Measurements from ENCODE around the gene NDUFAF8.

The NDUFAF8 gene

DNA sequence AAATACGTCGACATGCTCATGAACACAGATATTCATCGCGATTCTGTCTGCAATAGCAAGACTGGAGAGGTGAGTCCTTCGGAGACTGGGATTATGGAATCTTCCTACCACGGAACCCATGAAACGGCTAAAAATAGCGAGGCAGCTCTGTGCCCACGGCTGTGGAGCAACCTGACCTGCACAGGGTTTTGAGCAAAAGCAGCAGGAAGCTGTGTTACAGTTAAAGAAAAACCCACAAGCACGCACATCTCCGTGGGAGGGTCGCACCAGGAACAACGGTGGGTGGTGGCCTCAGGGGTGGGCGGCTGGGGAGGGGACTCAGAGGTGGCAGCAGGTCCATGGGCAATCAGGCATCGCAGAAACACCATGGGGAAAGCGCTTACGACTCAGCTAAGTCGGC, 31.2 kb downstream of the NDUFAF8 start:
- Mint-ChIP-seq H3K9me3 (peaks cover 13% of the 10 kb centered on the region), H3K4me3 (no peak overlapping the region), H3K27me3 (ENCODE audit: low read depth, poor library complexity) (peaks cover 3% of the 10 kb centered on the region), H3K36me3 (ENCODE audit: low read depth) (peaks cover 62% of the 10 kb centered on the region), H3K27ac (no peak overlapping the region), H3K4me1 (peaks cover 34% of the 10 kb centered on the region)
- TF ChIP-seq, protein P1, sequence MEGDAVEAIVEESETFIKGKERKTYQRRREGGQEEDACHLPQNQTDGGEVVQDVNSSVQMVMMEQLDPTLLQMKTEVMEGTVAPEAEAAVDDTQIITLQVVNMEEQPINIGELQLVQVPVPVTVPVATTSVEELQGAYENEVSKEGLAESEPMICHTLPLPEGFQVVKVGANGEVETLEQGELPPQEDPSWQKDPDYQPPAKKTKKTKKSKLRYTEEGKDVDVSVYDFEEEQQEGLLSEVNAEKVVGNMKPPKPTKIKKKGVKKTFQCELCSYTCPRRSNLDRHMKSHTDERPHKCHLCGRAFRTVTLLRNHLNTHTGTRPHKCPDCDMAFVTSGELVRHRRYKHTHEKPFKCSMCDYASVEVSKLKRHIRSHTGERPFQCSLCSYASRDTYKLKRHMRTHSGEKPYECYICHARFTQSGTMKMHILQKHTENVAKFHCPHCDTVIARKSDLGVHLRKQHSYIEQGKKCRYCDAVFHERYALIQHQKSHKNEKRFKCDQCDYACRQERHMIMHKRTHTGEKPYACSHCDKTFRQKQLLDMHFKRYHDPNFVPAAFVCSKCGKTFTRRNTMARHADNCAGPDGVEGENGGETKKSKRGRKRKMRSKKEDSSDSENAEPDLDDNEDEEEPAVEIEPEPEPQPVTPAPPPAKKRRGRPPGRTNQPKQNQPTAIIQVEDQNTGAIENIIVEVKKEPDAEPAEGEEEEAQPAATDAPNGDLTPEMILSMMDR (IDR thresholded peaks at IDR 0.05) = no peak
- DNase-seq = no peak

DNA sequence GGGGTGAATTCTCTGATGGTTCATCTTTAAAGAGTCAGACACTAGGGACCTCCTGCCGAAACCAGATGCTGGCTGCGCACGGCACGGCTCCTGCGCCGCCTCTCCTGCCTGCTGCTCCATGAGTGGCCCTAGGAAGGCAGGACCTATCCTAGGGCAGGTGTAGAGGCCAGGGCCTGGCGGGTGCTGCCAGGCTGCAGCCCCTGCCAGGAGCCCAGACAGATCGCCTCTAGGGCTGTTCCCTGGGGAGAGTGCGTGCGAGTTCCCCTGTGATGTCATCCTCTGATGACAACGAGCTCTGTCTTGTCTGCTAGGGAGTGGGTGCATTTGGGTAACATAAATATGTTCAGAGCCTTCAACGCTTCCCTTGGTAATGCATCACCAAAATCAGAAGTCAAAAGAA, 32.1 kb downstream of the NDUFAF8 start:
- peaks cover 3% of the 10 kb centered on the region for H3K27me3 Mint-ChIP-seq (ENCODE audit: low read depth, poor library complexity)
- H3K27ac Mint-ChIP-seq = no peak overlapping the region
- no peak overlapping the region for H3K4me3 Mint-ChIP-seq
- peaks cover 26% of the 10 kb centered on the region for H3K4me1 Mint-ChIP-seq
- peaks cover 13% of the 10 kb centered on the region for H3K9me3 Mint-ChIP-seq
- no peak for DNase-seq
- peaks cover 60% of the 10 kb centered on the region for H3K36me3 Mint-ChIP-seq (ENCODE audit: low read depth)
- TF ChIP-seq, protein P1 (IDR thresholded peaks at IDR 0.05) = no peak

GRCh38 chr17:81272616-81273015, 33.5 kb downstream of the NDUFAF8 start:
- no peak for DNase-seq
- Mint-ChIP-seq H3K27ac (peak overlapping the region; percentile 71), H3K4me3 (no peak overlapping the region), H3K4me1 (peaks cover 21% of the 10 kb centered on the region), H3K36me3 (ENCODE audit: low read depth) (peaks cover 59% of the 10 kb centered on the region), H3K27me3 (ENCODE audit: low read depth, poor library complexity) (peaks cover 3% of the 10 kb centered on the region), H3K9me3 (peaks cover 13% of the 10 kb centered on the region)
- TF ChIP-seq, protein P1 (IDR thresholded peaks at IDR 0.05) = no peak

DNA sequence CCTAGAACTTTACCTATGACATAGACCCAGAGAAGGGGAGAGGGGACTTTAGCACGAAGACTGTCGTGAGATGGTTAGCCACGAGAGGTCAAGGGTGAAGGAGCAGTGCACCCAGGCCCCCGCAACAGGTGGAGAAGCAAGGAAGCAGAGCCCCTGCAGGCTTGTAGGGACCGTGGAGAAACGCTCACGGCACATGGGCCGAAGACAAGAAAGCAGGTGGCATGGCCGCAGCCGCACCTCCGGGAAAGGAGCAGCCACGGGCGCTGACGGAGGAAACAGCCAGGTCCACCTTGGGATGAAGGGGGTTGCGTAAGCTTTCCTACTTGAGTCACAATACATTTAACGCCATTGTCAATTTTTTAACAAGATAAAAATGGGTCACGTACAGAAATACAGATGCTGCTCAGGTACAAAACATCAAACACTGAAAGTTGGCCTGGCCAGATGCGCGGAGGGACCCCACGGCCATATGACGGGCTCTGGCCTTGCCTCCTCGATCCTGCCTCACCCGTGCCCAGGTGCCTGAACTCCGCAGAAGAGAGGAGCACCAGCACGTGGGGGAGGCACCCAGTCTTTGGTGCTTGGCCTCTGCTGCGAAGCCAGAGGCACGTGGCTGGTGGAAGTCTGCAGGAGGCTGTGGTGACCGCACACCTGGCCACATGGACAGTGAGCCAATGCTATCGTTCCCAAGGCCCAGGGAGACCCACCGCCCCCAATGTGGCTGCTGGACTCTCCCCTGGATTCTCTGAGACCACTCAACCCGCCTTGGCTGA, 34.8 kb downstream of the NDUFAF8 start:
- H3K4me3 Mint-ChIP-seq = no peak overlapping the region
- H3K9me3 Mint-ChIP-seq = peaks cover 2% of the 10 kb centered on the region
- peak overlapping the region; percentile 13 for H3K27ac Mint-ChIP-seq
- TF ChIP-seq, protein P1 (IDR thresholded peaks at IDR 0.05) = no peak
- peaks cover 15% of the 10 kb centered on the region for H3K4me1 Mint-ChIP-seq
- peaks cover 3% of the 10 kb centered on the region for H3K27me3 Mint-ChIP-seq (ENCODE audit: low read depth, poor library complexity)
- peaks cover 46% of the 10 kb centered on the region for H3K36me3 Mint-ChIP-seq (ENCODE audit: low read depth)
- DNase-seq = no peak

DNA sequence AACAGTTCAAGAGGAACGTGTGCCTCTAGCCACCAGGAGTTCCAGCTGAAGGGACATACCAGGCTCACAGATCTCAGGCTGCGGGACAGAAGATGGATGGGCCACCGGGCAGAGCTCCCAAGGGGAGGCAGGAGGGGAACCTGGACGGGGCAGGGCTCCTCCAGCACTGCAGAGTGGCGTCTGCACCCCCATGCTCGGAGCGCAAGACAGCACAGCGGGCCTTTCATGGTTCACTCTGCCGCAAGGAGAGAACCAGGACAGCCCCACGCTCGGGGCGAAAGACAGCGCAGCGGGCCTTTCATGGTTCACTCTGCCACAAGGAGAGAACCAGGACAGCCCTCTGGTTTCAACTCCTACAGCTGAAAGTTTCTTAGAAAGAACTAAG, 35.3 kb downstream of the NDUFAF8 start:
- H3K27ac Mint-ChIP-seq = no peak overlapping the region
- H3K36me3 Mint-ChIP-seq (ENCODE audit: low read depth) = peaks cover 40% of the 10 kb centered on the region
- TF ChIP-seq, protein P1 (IDR thresholded peaks at IDR 0.05) = no peak
- H3K4me1 Mint-ChIP-seq = peaks cover 15% of the 10 kb centered on the region
- no peak for DNase-seq
- H3K27me3 Mint-ChIP-seq (ENCODE audit: low read depth, poor library complexity) = peaks cover 6% of the 10 kb centered on the region
- no peak overlapping the region for H3K4me3 Mint-ChIP-seq
- H3K9me3 Mint-ChIP-seq = no peaks in the 10 kb centered on the region

DNA sequence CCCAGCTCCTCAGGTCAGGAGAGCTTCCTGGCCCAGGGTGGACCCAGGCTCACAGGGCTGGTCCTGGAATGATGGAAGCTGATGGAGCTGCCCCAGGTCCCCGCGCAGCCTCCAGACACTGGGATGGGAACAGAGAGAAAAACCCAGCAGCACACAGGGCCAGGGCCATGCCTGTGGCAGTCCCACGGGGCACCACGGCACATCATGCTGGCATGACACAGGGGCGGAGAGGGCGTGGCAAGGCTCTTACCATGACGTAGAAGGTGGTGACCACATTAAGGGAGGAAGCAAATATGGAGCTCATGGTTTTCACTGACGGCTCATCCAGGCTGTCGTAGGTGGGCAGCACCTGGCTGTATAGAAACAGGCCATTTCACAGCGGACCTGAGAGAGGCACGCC, 37.7 kb downstream of the NDUFAF8 start:
- Mint-ChIP-seq H3K4me1 (peaks cover 15% of the 10 kb centered on the region), H3K4me3 (no peak overlapping the region), H3K27ac (no peak overlapping the region), H3K9me3 (no peaks in the 10 kb centered on the region), H3K36me3 (ENCODE audit: low read depth) (peaks cover 33% of the 10 kb centered on the region), H3K27me3 (ENCODE audit: low read depth, poor library complexity) (peaks cover 2% of the 10 kb centered on the region)
- no peak for DNase-seq
- TF ChIP-seq, protein P1 (IDR thresholded peaks at IDR 0.05) = no peak

Data from nephron progenitor cell (in vitro differentiated cells).